Suprapubic skin (tissue), 4 donors: ENCODE data around the gene LRMDA. TPM values are rescaled to one million over a fixed set of nuclear protein-coding genes. Genes with fewer than 3 reads are reported as not detected.
"Not testable (repeated sequence)": the region's sequence is repeated elsewhere in the genome, so short reads cannot be mapped to it uniquely, and the experiment has no call there.

Experiments used
- DNase-seq, 2 donors: peaks; one replicate each; pipeline ENCODE4 v3.0.0-alpha.2; 2019; ENCODE audit warnings: low spot score in 2 of 2
- H3K27ac ChIP-seq: fragments of 200-600 bp; sonication (generic); one replicate; pipeline ENCODE4 v1.5.1; 2019
- H3K27me3 ChIP-seq: fragments of 200-600 bp; sonication (generic); one replicate; pipeline ENCODE4 v1.5.1; 2019
- H3K36me3 ChIP-seq: fragments of 200-600 bp; sonication (generic); one replicate; pipeline ENCODE4 v1.5.1; 2019
- H3K4me1 ChIP-seq: fragments of 200-600 bp; sonication (generic); one replicate; pipeline ENCODE4 v1.5.1; 2019
- H3K4me3 ChIP-seq: fragments of 200-600 bp; sonication (generic); one replicate; pipeline ENCODE4 v1.5.1; 2019; ENCODE audit warnings: mild to moderate bottlenecking
- H3K9me3 ChIP-seq: fragments of 200-600 bp; sonication (generic); one replicate; pipeline ENCODE4 v1.5.1; 2019
- EP300 ChIP-seq: sonication (generic); formaldehyde crosslinking; IDR thresholded peaks from one replicate; pipeline ENCODE4 v1.6.1; 2017; ENCODE audit warnings: antibody characterized with exemption
- POLR2A ChIP-seq, 2 donors: fragments of 450-650 bp; IDR thresholded peaks; one replicate each; pipeline ENCODE4 v1.6.1; 2017; ENCODE audit warnings: antibody characterized with exemption in 2 of 2, mild to moderate bottlenecking in 2 of 2, moderate library complexity in 2 of 2
- POLR2AphosphoS5 ChIP-seq, 3 donors: sonication (generic); formaldehyde crosslinking; IDR thresholded peaks; one replicate each; pipeline ENCODE4 v1.6.1; 2017; ENCODE audit warnings: antibody characterized with exemption in 3 of 3
- WGBS: methylation state at CpG from one replicate; pipeline ENCODE4 v1.1.5; 2018; 5-methylcytosine and 5-hydroxymethylcytosine counted together
- total RNA-seq, 4 donors: library from RNA; depleted of rRNA; stranded (reverse); fragments of >200 nt; gene quantifications; one replicate each; pipeline ENCODE4 v1.1.0, GENCODE V29; 2016
- TF ChIP-seq, protein P1 (sequence below), 2 donors: fragments of 200-600 bp in 1 of 2; fragments of 450-650 bp in 1 of 2; sonication (generic) in 1 of 2; IDR thresholded peaks; one replicate each; pipeline ENCODE4 v1.5.1; 2016 to 2019; ENCODE audit warnings: antibody characterized with exemption in 2 of 2, mild to moderate bottlenecking in 1 of 2, moderate library complexity in 1 of 2

Gene LRMDA
- total RNA-seq, 4 donors from 2014 or later, result 0.10 to 2.9 (median 1.9) TPM; not detected in 1

DNA sequence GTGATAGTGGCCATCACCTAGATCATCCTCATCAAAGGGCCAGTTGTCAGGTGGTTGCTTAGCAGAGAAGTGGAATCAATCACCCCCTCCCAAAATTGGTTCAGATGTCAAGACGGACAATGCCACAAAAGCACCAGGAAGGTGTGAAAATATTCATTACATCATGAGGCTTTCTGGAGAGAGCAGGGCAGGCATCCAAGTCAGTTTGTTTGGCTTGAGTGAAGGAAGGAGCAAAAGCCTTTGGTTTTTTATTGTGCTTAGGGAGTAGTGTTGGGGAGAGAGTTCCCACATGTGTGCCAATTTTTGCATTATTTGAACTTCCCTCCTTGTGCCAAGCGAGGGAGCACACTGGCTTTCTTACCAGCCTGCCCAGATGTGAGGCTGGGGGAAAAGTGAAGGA is 1082.9 kb downstream of the LRMDA start:
- 87% methylated on average over 2 of the region's 2 CpGs for WGBS

DNA sequence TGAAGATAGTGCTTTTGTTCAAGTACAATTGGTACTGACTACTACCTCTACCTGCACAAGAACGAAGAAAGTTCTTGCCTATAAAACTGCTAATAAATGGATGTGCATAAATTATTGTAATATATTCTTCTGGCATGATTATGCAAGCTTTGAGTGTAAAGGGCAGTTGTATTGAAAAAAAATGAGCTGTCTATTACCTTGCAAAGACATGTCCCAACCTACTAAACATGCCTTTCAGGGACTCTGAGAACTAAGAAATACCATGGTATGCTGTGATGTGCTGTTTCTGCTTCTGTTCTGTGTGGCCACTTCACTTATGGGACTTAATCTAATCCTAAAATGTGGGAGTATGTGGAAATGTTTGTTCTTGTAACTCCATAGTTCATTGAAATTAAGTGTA is 1083.4 kb downstream of the LRMDA start:
- H3K27ac ChIP-seq, result no peak overlapping the region
- TF ChIP-seq POLR2AphosphoS5 (IDR thresholded peaks at IDR 0.05) (no peak), POLR2A (IDR thresholded peaks at IDR 0.05) (no peak), EP300 (no peak)
- TF ChIP-seq, protein P1, sequence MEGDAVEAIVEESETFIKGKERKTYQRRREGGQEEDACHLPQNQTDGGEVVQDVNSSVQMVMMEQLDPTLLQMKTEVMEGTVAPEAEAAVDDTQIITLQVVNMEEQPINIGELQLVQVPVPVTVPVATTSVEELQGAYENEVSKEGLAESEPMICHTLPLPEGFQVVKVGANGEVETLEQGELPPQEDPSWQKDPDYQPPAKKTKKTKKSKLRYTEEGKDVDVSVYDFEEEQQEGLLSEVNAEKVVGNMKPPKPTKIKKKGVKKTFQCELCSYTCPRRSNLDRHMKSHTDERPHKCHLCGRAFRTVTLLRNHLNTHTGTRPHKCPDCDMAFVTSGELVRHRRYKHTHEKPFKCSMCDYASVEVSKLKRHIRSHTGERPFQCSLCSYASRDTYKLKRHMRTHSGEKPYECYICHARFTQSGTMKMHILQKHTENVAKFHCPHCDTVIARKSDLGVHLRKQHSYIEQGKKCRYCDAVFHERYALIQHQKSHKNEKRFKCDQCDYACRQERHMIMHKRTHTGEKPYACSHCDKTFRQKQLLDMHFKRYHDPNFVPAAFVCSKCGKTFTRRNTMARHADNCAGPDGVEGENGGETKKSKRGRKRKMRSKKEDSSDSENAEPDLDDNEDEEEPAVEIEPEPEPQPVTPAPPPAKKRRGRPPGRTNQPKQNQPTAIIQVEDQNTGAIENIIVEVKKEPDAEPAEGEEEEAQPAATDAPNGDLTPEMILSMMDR (IDR thresholded peaks at IDR 0.05), result no peak
- no peaks in the 10 kb centered on the region for H3K9me3 ChIP-seq
- H3K27me3 ChIP-seq, result no peaks in the 10 kb centered on the region
- DNase-seq, result no peak
- no peaks in the 10 kb centered on the region for H3K4me1 ChIP-seq
- H3K36me3 ChIP-seq, result no peaks in the 10 kb centered on the region
- 86% methylated on average over 1 of the region's 1 CpG for WGBS
- no peak overlapping the region for H3K4me3 ChIP-seq

More for the DNA sequence above, 1082.9 kb downstream of the LRMDA start:
- Histone ChIP-seq H3K27ac (no peak overlapping the region), H3K4me3 (no peak overlapping the region), H3K36me3 (no peaks in the 10 kb centered on the region), H3K27me3 (no peaks in the 10 kb centered on the region), H3K9me3 (no peaks in the 10 kb centered on the region), H3K4me1 (no peaks in the 10 kb centered on the region)
- no peak for TF ChIP-seq EP300
- TF ChIP-seq, protein P1 (IDR thresholded peaks at IDR 0.05), result no peak
- TF ChIP-seq POLR2A (IDR thresholded peaks at IDR 0.05), result no peak
- no peak for TF ChIP-seq POLR2AphosphoS5 (IDR thresholded peaks at IDR 0.05)
- DNase-seq, result no peak

DNA sequence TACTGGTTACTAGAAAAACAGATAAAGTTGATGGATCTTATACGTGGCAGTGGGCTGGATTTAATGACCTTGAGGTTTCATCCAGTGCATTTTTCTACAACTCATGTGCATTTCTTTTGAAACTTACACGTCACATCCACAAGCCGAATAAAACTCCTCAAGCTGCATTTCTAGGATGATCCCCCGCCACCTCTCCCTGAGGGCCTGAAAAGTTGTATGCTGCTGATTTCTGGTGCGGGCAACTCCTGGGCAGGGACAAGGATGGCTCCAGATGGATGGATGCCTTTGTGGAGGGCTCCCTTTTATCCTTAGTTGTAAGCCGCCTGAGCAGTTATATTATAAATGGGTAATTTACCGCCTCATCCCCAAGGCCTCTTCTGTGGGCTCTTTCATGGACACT is 1091.1 kb downstream of the LRMDA start:
- DNase-seq, result no peak
- TF ChIP-seq, protein P1 (IDR thresholded peaks at IDR 0.05), result no peak
- 79% methylated on average over 7 of the region's 7 CpGs for WGBS
- no peaks in the 10 kb centered on the region for H3K36me3 ChIP-seq
- H3K9me3 ChIP-seq, result no peaks in the 10 kb centered on the region
- H3K27ac ChIP-seq, result no peak overlapping the region
- H3K27me3 ChIP-seq, result no peaks in the 10 kb centered on the region
- no peak overlapping the region for H3K4me3 ChIP-seq
- no peaks in the 10 kb centered on the region for H3K4me1 ChIP-seq

DNA sequence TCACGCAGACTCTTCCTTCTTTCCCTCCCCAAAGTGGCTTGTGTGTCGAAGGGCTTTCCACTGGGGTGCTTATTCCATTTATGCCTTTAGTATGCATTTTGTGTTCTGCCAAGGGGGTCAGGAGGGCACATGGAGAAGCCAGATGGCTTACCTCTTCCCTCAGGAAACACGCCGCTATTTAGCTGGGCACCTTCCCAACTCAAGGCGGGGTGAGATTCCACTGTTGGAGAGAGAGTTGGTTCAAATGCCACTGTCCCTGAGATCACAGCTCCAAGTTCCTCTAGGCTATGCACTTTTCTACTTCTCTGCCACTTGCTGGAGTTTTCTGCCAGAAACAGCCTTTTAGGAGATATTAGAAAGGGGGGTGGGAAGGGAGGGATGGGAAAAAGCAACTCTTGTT is 1091.8 kb downstream of the LRMDA start:
- TF ChIP-seq, protein P1 (IDR thresholded peaks at IDR 0.05), result no peak
- no peak for TF ChIP-seq POLR2AphosphoS5 (IDR thresholded peaks at IDR 0.05)
- TF ChIP-seq EP300, result no peak
- TF ChIP-seq POLR2A (IDR thresholded peaks at IDR 0.05), result no peak
- Histone ChIP-seq H3K27me3 (no peaks in the 10 kb centered on the region), H3K4me3 (no peak overlapping the region), H3K36me3 (no peaks in the 10 kb centered on the region), H3K4me1 (no peaks in the 10 kb centered on the region), H3K9me3 (no peaks in the 10 kb centered on the region), H3K27ac (no peak overlapping the region)
- DNase-seq, result no peak
- WGBS, result 46% methylated on average over 5 of the region's 5 CpGs

DNA sequence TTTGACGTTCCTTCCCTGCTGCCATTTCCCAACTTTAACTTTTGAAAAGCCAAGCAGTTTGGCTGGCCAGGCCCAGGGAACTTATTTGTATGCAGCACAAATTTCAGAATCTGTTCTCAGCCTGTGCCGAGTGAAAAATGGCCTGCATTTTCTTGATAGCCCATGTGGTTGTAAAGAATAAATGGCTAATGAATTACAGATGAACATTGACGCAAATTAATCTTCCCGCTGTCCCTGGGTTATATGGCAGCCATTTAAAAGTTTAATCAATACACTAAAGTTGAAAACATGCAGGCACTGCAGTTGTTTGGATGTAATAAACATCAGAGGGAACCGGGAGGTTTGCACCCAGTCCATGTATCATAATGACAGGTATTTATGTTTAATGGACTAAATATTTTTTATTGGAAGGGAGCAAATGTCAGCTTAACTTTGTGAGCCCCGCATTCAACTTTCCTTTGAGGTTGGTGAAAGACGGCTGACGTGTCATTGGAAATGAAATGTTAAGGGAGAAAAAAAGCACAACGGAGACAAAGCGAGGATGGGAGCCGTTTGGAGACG is 1092.4 kb downstream of the LRMDA start:
- H3K9me3 ChIP-seq, result no peaks in the 10 kb centered on the region
- DNase-seq, result no peak
- no peak overlapping the region for H3K27ac ChIP-seq
- no peaks in the 10 kb centered on the region for H3K36me3 ChIP-seq
- H3K4me3 ChIP-seq, result no peak overlapping the region
- H3K4me1 ChIP-seq, result no peaks in the 10 kb centered on the region
- TF ChIP-seq, protein P1 (IDR thresholded peaks at IDR 0.05), result no peak
- TF ChIP-seq POLR2AphosphoS5 (IDR thresholded peaks at IDR 0.05) (no peak), EP300 (no peak), POLR2A (IDR thresholded peaks at IDR 0.05) (no peak)
- no peaks in the 10 kb centered on the region for H3K27me3 ChIP-seq
- WGBS, result 79% methylated on average over 12 of the region's 12 CpGs

DNA sequence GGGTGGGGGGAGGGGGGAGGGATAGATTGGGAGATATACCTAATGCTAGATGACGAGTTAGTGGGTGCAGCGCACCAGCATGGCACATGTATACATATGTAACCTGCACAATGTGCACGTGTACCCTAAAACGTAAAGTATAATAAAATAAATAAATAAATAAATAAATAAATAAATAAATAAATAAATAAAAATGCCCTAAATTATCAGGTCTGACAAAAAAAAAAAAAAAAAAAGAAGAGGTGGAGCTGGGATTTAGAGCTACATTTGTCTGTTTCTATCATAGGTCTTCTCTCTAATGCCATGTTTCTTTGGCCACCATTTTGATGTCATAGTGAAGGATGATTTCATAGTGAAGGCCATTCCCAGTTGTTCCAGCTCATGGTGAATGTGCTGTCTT is 1095.4 kb downstream of the LRMDA start:
- not testable (repeated sequence) for H3K4me1 ChIP-seq, H3K4me3 ChIP-seq, H3K9me3 ChIP-seq, H3K27me3 ChIP-seq, H3K27ac ChIP-seq, DNase-seq, H3K36me3 ChIP-seq
- 92% methylated on average over 4 of the region's 4 CpGs for WGBS
